DOHH2 (cell line): Measurements from ENCODE around the gene NLK.

Source experiments
- EZH2phosphoT487 ChIP-seq: fragments of 200-600 bp; sonication (generic); IDR thresholded peaks from 2 replicates; pipeline ENCODE4 v1.6.1; 2017; ENCODE audit warnings: borderline replicate concordance, mild to moderate bottlenecking, antibody characterized with exemption, low read length, moderate library complexity, mixed read lengths
- TF ChIP-seq, protein P1 (sequence below): fragments of 200-600 bp; sonication (generic); IDR thresholded peaks from one replicate; pipeline ENCODE4 v1.5.1; 2014; ENCODE audit warnings: antibody characterized with exemption, mild to moderate bottlenecking, low read depth, low read length; ENCODE audit not compliant: poor library complexity, severe bottlenecking

DNA sequence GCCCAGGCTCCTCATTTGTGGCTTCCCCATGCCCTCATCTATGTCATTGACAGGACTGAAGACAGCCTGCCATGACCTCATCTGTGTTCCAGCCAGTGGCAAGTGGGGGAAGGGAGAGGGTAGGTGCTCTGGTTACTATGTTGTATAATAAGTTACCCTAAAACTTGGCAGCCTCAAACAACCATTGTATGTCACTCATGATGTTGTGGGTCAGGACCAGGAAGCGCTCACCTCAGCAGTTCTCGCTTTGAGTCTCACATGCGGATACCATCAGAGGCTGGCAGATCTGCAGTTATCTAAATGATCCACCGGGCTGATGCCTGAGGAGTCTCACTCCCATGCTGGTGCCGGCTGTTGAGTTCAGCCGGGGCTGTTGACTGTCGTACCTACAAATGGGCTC, 187.5 kb downstream of the NLK start:
- TF ChIP-seq, protein P1, sequence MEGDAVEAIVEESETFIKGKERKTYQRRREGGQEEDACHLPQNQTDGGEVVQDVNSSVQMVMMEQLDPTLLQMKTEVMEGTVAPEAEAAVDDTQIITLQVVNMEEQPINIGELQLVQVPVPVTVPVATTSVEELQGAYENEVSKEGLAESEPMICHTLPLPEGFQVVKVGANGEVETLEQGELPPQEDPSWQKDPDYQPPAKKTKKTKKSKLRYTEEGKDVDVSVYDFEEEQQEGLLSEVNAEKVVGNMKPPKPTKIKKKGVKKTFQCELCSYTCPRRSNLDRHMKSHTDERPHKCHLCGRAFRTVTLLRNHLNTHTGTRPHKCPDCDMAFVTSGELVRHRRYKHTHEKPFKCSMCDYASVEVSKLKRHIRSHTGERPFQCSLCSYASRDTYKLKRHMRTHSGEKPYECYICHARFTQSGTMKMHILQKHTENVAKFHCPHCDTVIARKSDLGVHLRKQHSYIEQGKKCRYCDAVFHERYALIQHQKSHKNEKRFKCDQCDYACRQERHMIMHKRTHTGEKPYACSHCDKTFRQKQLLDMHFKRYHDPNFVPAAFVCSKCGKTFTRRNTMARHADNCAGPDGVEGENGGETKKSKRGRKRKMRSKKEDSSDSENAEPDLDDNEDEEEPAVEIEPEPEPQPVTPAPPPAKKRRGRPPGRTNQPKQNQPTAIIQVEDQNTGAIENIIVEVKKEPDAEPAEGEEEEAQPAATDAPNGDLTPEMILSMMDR, result no peak
- no peak for TF ChIP-seq EZH2phosphoT487
